GM18870 (cell line): ENCODE results near the gene HCN3.

Source experiments
- ATAC-seq: cut with Tn5 transposase; IDR thresholded peaks from one replicate; pipeline ENCODE4 v1.9.1; 2021; ENCODE audit warnings: moderate library complexity; ENCODE audit not compliant: unreplicated experiment

Gene HCN3

DNA sequence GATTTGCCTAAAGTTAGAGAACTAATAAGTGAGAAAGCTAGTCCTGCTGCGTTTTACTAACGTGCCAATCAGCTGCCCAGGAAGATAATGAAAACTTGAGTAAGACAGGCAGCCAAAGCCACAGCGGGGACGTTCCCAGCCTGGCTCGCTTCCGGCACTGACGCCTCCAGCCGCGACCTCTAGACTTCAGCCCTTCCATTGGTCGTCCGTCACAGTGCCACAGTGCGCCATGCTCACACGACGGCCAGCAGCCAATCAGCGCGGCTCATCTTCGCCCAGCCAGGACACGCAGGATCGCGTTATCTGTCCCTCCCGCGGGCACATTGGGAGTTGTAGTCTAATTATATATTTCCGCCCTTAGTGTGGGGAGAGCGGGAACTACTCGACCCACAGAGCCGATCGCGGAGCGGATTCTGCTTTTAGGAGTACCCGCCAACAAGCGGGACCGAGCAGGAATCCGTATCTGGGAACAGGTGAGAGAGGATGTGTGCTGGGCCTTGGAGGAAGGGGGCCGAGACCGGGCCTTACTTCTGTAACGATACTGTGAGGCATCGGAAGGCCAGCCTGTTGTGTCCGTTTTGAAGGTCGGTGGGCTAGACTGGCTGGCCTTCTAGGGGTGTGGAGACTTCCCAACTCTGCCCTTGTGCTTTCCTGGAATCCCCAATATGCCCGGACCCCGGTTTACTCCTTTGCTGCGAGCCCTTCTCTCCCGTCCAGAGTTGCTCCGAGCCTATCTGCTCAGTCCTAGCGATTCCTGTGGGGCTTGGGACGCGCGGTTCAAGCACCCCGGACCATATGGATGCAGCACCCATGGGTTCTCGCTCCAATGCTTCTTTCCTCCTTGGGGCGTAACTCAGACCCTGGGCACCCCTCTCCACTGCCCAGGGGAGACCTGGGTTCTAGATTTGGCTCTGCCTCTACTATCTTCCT, 31.5 kb downstream of the HCN3 start, which contains the start of gene FDPS:
Gene FDPS, plus strand, starts transcription at position 374 of the 930 bp plus-strand sequence. CDS start 924 bp downstream, outside the sequence.
- ATAC-seq = peak; percentile 87

DNA sequence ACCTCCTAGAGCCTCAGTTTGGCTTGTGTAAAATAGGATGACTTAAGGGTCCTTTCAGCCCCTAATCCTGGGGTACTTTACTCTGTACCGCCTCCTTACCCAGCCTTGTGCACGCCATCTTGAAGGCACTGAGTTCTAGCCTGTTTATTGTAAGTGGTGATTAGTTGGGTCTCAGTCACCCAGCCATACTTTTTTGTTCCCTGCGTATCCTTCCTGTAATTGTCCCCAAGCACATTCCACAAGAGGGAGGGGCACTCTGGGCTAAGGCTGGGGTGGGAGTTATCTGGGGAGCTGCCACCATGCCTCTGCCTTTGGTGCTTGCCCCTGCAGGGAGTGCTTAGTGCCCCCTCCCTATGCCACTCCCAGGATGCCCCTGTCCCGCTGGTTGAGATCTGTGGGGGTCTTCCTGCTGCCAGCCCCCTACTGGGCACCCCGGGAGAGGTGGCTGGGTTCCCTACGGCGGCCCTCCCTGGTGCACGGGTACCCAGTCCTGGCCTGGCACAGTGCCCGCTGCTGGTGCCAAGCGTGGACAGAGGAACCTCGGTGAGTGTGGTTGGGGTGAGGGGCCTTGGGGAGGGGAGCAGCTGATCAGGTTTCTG, 32.3 kb downstream of the HCN3 start:
- no peak for ATAC-seq

DNA sequence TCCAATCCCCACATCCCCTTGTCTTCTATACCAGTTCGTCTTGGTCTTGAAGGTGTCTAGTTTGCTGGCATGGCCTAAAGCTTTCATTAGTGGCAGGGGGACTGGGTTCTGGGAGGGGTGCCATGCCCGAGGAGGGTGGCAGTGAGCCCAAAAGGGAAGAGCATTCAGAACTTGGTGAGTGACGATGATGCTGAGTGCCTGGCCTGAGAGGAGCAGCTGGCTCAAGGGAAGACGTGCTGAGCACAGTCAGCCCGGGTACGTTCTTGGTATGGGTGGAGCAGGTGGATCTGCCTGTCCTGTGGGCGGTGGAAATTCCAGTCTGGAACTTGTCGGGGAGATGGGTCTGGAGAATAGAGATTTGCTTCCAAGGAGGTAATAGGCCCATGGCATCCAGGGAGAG, 36.0 kb downstream of the HCN3 start:
- ATAC-seq = no peak

DNA sequence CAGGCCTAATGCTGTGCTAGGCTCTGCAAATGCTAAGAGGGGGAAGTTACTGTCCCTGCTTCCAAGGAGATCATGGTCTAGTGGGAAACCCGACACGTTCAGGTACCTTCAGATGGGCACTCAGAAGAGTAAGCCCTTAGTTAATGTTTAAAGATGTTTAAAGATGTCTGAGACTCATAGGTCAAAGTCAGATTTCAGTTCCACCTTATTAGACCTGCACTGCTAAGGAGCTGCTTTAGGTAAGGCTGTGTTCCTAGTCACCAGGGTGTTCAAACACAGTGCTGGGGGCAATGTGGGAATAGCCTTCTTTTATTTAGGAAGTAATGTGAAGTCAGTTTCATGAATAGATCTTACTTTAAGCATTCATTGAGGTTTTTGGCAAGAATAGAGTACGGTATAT, 39.7 kb downstream of the HCN3 start:
- no peak for ATAC-seq

DNA sequence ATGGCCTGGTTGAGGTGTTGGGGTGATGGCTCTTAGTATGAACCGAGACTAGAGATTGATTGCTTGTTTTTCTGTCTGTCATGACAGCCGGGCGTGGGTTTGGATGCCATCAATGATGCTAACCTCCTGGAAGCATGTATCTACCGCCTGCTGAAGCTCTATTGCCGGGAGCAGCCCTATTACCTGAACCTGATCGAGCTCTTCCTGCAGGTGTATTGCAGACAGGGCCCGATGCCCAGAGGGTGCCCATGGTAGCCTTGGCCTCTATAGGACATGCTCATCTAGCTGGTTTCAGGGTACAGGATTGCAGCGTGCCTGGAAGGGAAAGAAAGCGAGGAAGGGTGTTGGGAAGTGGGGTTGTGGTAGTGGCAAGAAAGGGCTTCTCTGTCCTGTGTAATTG, 40.8 kb downstream of the HCN3 start:
- no peak for ATAC-seq

DNA sequence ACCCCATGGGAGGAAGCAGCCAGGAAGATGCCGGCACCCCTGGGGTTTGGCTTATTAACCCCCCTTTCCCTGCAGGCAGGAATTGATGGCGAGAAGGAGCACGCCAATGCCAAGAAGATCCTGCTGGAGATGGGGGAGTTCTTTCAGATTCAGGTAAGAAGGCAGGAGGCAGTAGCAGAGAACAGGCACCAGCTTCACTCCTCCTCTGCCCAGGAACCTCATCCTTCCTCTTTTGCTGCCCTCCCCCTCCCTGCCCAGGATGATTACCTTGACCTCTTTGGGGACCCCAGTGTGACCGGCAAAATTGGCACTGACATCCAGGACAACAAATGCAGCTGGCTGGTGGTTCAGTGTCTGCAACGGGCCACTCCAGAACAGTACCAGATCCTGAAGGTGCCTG, 42.3 kb downstream of the HCN3 start:
- no peak for ATAC-seq

DNA sequence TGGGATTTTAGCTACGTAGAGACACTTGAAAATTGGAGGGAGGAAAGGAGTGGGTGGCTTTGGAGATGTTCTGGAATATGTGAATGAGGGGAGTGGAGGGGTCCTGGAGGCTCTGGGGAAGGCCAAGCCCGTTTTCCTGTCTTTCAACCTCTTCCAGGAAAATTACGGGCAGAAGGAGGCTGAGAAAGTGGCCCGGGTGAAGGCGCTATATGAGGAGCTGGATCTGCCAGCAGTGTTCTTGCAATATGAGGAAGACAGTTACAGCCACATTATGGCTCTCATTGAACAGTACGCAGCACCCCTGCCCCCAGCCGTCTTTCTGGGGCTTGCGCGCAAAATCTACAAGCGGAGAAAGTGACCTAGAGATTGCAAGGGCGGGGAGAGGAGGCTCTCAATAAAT, 43.0 kb downstream of the HCN3 start:
- no peak for ATAC-seq

DNA sequence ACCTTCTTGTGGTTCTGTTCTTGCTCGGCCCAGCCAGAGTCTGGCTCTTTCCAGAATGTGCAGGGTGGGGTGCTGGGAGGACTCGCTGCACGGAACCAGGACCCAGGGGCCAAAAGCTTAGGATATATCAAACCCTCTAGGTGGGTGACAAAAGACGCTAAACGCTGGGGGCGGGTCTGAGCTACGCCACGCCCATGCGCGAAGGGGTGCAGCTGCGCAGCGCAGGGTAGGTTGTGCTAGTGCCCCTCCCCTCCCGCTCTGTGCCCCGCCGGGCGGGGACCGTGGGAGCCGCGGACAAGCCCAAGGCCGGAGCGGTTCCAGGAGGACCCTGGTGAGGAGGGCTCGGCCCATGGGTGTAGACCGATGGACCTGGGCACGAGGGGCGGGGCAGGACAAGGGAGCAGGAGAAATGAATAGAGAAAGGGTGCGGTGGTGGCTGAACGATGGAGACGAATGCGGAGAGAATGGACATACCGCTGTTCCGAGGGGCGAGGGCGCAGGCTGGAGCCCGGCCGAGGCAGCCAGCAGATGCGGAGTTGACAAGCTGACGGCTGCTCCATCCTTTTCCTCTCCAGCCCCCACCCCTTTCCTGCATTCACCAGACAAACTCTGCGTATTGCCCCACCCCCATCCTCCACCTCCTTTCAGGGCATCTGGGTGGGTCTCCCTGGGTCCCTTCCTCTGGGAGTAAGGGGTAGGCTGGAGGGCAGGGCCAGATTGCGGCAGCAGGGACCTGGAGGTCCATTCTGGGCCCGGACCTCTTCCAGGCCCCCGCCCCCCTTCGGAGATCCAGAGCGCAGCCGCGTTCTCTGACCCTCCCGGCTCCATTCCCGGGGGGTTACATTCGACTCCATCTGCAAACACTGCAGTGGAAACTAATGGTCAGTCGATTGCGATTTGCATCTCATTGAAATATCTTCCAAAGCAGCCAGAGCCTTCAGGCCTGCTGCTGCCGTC, 43.7 kb downstream of the HCN3 start, which contains the start of gene RUSC1:
Gene RUSC1, plus strand, starts transcription at position 234 of the 957 bp plus-strand sequence. CDS start 880 bp downstream, outside the sequence.
- no peak for ATAC-seq

DNA sequence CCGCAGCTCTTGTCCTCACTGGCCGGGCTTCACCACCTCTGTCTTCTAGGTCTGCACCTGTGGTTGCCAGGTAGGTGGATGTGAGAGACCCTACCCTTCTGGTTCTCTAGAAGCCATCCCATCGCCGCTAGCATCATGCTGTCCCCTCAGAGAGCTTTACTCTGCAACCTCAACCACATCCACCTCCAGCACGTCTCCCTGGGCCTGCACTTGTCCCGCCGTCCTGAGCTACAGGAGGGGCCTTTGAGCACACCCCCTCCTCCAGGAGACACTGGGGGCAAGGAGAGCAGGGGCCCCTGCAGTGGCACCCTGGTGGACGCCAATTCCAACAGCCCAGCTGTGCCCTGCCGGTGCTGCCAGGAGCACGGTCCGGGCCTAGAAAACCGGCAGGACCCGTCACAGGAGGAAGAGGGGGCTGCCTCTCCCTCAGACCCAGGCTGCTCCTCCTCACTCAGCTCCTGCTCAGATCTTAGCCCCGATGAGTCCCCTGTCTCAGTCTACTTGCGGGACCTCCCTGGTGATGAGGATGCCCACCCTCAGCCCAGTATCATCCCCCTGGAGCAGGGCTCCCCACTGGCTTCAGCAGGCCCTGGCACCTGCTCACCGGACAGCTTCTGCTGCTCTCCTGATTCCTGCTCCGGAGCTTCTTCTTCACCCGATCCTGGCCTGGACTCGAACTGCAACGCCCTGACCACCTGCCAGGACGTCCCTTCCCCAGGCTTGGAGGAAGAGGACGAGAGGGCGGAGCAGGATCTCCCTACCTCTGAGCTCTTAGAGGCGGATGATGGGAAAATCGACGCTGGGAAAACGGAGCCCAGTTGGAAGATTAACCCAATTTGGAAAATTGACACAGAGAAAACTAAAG, 44.6 kb downstream of the HCN3 start:
- no peak for ATAC-seq

DNA sequence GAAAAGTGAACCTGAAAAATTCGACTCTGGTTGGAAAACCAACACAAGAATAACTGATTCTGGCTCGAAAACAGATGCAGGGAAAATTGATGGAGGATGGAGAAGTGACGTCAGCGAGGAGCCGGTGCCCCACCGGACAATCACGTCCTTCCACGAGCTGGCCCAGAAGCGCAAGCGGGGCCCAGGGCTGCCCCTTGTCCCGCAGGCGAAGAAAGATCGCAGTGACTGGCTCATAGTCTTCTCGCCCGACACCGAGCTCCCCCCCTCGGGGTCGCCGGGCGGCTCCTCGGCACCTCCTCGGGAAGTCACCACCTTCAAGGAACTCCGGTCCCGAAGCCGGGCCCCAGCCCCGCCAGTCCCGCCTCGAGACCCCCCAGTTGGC, 45.3 kb downstream of the HCN3 start:
- no peak for ATAC-seq

DNA sequence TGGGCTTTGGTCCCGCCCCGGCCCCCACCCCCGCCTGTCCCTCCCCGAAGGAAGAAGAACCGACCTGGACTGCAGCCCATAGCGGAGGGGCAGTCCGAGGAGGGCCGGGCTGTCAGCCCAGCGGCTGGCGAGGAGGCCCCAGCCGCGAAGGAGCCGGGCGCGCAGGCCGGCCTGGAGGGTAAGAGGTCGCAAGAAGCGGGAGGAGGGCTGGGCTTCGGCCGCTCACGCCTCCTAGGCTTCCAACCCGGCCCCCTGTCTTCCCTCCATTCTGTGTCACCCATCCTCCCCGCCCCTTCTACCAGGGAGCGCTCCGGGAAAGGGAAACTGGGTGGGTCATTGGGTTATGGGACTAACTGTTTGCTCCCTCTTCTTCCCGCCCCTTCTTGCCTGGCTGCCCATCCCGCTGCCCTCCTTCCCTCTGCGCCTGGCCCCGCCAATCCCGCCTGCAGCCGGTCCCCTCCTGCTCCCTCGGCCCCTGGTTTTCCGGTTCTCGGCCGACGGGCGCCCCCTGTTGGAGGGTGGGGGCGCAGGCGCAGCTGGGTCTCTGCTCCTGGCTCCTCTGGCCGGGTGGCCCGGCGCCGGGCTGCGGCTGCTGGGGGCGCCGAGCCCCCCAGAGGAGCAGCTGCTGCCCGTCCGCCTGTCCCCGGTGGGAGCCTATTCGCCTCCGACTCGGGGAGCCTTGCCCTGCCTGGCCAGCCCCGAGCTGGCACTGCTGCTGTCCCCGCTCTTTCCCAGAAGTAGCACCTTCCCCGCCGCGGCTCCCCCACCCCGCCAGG, 45.9 kb downstream of the HCN3 start:
- ATAC-seq = no peak

DNA sequence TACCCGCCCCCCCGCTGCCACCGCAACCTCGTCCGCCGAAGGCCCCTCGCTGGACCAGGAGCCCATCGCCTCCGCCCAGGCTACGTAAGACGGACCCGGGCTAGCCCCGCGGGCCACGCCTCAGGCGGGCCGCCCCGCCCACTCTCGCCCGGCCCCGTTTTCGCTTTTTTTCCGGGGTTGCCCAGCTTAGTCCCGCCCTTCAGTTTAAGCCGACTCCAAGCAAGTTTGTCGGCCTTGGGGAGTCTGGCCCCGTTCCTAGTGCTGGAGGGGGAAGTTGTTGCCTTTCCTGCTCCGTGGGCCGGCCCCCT, 46.4 kb downstream of the HCN3 start:
- peak; percentile 0 for ATAC-seq

DNA sequence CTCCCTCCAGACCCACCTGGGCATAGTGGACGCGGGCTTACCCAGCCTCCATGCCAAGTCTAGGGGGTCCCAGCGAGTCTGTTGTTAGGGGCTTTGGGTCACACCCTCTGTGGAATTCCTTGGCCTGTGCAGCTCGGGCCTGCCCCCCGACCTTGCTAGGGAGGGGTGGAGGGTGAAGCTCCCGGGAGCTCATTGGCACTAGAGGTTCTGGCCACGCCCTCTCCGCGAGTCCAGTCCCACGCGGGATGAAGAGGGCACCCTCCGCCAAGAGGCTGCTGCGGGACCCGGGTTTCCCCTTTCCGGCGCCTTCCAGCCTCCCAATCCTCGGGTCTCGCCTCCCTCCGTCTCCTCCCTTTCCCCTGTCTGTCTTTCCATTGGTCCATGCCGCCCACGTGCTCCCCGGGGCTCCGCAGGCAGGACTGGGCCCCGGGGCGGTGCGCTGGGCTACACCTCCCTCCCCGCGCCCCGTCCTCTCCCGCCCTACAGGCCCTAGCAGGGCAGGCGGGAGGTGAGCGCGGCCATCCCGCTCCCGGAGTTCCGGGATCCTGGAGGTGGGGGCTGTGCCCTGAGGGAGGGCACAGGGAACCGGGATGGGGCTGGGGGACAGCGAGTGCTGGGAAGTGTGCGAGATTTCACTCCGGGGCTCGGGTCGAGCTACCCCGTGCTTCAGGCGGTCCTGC, 46.9 kb downstream of the HCN3 start:
- ATAC-seq = peak; percentile 49

DNA sequence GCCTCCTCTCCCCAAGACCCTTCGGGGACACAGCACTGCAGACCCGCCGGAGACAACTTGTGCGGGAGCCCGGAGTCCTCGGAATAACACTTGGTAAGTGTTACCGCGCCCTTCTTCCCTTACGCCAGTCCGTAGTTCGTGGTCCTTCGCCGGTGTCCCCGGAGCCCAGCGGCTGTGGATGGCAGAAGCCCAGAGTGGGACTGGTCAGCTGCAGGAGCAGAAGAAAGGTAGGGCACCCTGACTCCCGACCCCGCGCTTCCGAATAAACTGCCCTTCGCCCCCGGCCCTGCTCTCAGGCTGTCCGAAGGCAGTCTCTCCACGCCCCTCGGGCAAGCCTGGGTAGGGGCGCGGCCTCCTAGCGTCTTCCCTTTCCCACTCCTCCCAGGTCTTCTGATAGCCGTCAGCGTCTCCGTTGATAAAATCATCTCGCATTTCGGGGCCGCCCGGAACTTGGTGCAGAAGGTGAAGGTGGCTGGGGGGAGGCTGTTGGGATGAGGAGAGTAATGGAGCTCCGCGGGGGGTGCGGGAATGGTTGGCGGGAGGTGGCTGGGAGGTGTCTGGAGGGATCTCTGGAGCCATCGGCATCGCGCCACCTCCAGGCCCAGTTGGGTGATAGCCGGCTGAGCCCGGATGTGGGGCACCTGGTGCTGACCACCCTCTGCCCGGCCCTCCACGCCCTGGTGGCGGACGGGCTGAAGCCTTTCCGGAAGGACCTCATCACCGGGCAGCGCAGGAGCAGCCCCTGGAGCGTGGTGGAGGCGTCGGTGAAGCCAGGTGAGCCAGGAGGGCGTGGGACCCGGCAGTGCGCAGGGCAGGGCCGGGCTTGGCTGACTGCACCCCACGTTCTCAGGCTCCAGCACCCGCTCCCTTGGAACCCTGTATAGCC, 47.7 kb downstream of the HCN3 start:
- ATAC-seq = no peak

DNA sequence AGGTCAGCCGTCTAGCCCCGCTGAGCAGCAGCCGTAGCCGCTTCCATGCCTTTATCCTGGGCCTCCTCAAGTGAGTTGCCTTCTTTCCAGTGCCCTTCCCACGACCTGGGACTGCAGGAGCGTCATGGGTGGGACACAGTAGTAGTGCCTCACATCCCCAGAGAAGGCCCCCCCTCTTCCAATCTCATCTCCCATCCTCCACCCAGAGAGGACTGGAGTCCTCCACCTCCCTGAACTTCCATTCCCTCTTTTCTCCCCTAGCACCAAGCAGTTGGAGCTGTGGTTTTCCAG, 48.3 kb downstream of the HCN3 start:
- no peak for ATAC-seq

DNA sequence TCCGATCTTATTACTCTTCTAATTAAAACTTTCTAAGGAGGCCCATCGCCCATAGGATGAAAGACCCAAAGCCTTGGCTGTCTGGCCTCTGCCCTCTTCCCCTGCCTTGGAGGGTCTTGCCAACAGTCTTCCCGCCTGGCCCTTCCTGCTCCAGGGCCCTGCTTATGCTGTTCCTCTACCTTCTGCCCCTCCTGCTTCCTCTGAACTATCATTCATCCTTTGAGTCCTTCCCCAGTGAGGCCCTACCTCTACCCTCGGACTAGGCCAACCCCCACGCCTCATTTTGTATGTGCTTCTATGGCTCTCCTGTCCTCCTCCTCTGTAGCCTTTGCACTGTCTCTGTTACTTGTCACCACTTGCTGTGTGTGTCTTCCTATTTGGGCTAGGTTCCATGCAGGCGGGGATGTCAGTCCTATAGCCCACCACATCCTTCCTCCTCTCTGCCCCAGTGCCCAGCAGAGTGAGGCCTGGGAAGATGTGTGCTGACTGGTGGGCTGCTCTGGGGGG, 48.8 kb downstream of the HCN3 start:
- no peak for ATAC-seq

DNA sequence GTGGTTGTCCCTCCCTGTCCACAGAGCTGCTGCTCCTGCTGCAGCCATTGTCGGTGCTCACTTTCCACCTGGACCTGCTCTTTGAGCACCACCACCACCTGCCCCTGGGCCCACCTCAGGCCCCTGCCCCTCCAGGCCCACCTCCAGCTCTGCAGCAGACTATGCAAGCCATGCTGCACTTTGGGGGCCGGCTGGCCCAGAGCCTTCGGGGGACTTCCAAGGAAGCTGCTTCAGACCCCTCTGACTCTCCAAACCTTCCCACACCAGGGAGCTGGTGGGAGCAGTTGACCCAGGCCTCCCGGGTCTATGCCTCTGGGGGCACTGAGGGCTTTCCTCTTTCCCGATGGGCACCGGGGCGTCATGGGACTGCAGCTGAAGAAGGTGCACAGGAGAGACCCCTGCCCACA, 49.4 kb downstream of the HCN3 start:
- no peak for ATAC-seq

DNA sequence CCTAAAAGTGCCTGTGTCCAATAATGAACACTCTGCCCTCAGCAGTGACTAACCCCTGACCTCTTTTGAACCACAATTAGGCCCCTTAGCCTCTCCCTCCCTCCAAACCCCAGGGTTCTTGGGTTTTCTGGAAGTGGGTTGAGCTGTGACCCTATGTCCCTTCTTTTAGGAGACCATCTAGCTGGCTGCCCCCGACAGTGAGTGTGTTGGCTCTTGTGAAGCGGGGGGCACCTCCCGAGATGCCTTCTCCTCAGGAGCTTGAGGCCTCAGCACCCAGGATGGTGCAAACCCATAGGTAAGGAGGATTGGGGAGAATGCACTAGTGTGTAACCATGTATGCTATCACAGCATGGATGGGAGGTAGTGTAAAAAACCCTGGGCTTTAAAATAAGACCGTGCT, 50.7 kb downstream of the HCN3 start:
- ATAC-seq = no peak
